ENCODE data around the gene GFOD1. TPM values are rescaled to one million over a fixed set of nuclear protein-coding genes. Genes with fewer than 3 reads are reported as not detected.
"Not testable (repeated sequence)": the region's sequence is repeated elsewhere in the genome, so short reads cannot be mapped to it uniquely, and the experiment has no call there.

The GFOD1 gene
- total and polyA plus RNA-seq, 4 donors: 2.6 to 16.8 (median 5.0) TPM

DNA sequence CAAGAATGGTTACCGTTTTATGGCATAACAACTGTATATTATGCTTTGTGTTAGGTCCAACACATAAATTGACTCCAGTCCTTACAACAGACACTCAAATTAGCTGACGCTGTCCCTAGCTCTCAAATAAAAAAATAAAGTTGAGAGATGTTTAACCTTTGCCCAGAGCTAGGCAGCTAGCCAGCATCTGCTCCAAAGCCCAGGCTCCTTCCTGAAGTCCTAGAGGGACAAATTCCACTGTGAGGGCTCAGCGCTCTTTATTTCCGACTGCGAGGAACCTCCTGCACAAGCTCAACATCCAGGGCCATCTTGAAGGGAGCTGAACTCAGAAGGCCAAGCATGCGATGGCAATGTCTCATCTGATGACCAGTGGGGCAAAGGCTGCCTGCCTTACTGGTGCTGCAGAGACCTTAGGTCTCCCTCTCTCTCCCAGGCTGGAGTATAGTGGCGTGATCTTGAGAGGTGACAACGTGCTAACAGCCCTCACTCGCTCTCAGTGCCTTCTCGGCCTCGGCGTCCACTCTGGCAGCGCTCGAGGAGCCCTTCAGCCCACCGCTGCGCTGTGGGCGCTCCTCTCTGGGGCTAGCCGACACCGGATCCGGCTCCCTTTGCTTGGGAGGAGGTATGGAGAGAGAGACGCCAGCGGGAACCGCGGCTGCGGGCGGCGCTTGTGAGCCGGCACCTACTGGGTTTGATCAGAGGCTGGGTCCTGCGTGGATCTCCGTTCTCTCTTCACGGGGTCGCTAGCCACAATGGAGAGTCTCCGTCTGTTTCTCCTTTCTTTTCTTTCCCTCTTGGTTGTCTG is 24.7 kb upstream of the GFOD1 start:
- Histone ChIP-seq H3K36me3 (ENCODE audit: control insufficient read depth in 4 of 4, insufficient read depth in 3 of 4, low read depth in 1 of 4, low read length in 3 of 4) (no peaks in the 10 kb centered on the region), H3K4me3 (ENCODE audit: low read depth in 1 of 3, low read length in 3 of 3) (no peak overlapping the region), H3K27ac (ENCODE audit: low read depth in 1 of 2, low read length in 2 of 2) (peak overlapping the region in 1 of 2 donors; percentile 6), H3K27me3 (ENCODE audit: control insufficient read depth in 4 of 4, insufficient read depth in 4 of 4, low read length in 3 of 4) (no peaks in the 10 kb centered on the region), H3K9me3 (ENCODE audit: control insufficient read depth in 4 of 4, low read length in 3 of 4) (no peaks in the 10 kb centered on the region), H3K9ac (ENCODE audit: low read depth in 1 of 2, low read length in 2 of 2) (no peak overlapping the region), H3K4me1 (ENCODE audit: control insufficient read depth in 4 of 4, insufficient read depth in 4 of 4, low read length in 3 of 4) (peaks cover 0 to 9% (median 5%) of the 10 kb centered on the region in 4 donors)
- WGBS: 74% methylated on average over 33 of the region's 33 CpGs
- TF ChIP-seq RXRA (IDR thresholded peaks at IDR 0.05) (peak; percentile 40 to 56), SP1 (IDR thresholded peaks at IDR 0.05) (peak; percentile 67), HNF4G (IDR thresholded peaks at IDR 0.05) (peak; percentile 29), NR2F2 (IDR thresholded peaks at IDR 0.05) (peak; percentile 94), FOXA1 (IDR thresholded peaks at IDR 0.05) (no peak), TAF1 (conservative IDR thresholded peaks at IDR 0.05) (no peak), YY1 (IDR thresholded peaks at IDR 0.05) (peak; percentile 38), HNF4A (conservative IDR thresholded peaks at IDR 0.05) (peak; percentile 58 to 80), RAD21 (IDR thresholded peaks at IDR 0.05) (peak; percentile 43 to 68)
- TF ChIP-seq, protein P1, sequence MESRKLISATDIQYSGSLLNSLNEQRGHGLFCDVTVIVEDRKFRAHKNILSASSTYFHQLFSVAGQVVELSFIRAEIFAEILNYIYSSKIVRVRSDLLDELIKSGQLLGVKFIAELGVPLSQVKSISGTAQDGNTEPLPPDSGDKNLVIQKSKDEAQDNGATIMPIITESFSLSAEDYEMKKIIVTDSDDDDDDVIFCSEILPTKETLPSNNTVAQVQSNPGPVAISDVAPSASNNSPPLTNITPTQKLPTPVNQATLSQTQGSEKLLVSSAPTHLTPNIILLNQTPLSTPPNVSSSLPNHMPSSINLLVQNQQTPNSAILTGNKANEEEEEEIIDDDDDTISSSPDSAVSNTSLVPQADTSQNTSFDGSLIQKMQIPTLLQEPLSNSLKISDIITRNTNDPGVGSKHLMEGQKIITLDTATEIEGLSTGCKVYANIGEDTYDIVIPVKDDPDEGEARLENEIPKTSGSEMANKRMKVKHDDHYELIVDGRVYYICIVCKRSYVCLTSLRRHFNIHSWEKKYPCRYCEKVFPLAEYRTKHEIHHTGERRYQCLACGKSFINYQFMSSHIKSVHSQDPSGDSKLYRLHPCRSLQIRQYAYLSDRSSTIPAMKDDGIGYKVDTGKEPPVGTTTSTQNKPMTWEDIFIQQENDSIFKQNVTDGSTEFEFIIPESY (IDR thresholded peaks at IDR 0.05): no peak
- TF ChIP-seq, protein P2, sequence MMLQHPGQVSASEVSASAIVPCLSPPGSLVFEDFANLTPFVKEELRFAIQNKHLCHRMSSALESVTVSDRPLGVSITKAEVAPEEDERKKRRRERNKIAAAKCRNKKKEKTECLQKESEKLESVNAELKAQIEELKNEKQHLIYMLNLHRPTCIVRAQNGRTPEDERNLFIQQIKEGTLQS (IDR thresholded peaks at IDR 0.05): no peak
- DNase-seq (ENCODE audit: low spot score): no peak

DNA sequence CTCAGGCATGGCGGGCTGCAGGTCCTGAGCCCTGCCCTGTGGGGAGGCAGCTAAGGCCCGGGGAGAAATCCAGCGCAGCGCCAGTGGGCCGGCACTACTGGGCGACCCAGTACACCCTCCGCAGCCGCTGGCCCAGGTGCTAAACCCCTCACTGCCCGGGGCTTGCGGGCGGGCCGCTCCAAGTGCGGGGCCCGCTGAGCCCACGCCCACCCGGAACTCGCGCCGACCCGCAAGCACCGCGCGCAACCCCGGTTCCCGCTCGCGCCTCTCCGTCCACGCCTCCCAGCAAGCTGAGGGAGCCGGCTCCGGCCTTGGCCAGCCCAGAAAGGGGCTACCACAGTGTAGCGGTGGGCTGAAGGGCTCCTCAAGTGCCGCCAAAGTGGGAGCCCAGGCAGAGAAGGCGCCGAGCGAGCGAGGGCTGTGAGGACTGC is 23.8 kb upstream of the GFOD1 start:
- not testable (repeated sequence) for H3K27me3 ChIP-seq (ENCODE audit: control insufficient read depth in 4 of 4, insufficient read depth in 4 of 4, low read length in 3 of 4); H3K4me3 ChIP-seq (ENCODE audit: low read depth in 1 of 3, low read length in 3 of 3); H3K36me3 ChIP-seq (ENCODE audit: control insufficient read depth in 4 of 4, insufficient read depth in 3 of 4, low read depth in 1 of 4, low read length in 3 of 4); H3K9ac ChIP-seq (ENCODE audit: low read depth in 1 of 2, low read length in 2 of 2); H3K27ac ChIP-seq (ENCODE audit: low read depth in 1 of 2, low read length in 2 of 2); H3K9me3 ChIP-seq (ENCODE audit: control insufficient read depth in 4 of 4, low read length in 3 of 4); DNase-seq (ENCODE audit: low spot score); H3K4me1 ChIP-seq (ENCODE audit: control insufficient read depth in 4 of 4, insufficient read depth in 4 of 4, low read length in 3 of 4)
- 94% methylated on average over 37 of the region's 37 CpGs for WGBS

DNA sequence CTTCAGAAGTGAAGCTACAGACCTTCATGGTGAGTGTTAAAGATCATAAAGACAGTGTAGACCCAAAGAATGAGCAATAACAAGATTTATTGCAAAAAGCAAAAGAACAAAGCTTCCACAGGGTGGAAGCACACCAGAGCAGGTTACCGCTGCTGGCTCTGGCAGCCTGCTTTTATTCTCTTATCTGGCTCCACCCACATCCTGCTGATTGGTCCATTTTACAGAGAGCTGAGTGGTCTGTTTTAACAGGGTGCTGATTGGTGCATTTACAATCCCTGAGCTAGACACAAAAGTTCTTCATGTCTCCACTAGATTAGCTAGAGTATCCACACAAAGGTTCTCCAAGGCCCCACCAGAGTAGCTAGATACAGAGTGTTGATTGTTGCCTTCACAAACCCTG is 23.0 kb upstream of the GFOD1 start:
- H3K27me3 ChIP-seq (ENCODE audit: control insufficient read depth in 4 of 4, insufficient read depth in 4 of 4, low read length in 3 of 4); H3K9ac ChIP-seq (ENCODE audit: low read depth in 1 of 2, low read length in 2 of 2); H3K27ac ChIP-seq (ENCODE audit: low read depth in 1 of 2, low read length in 2 of 2); H3K4me1 ChIP-seq (ENCODE audit: control insufficient read depth in 4 of 4, insufficient read depth in 4 of 4, low read length in 3 of 4); H3K36me3 ChIP-seq (ENCODE audit: control insufficient read depth in 4 of 4, insufficient read depth in 3 of 4, low read depth in 1 of 4, low read length in 3 of 4); DNase-seq (ENCODE audit: low spot score); H3K9me3 ChIP-seq (ENCODE audit: control insufficient read depth in 4 of 4, low read length in 3 of 4); H3K4me3 ChIP-seq (ENCODE audit: low read depth in 1 of 3, low read length in 3 of 3): not testable (repeated sequence)
- 96% methylated on average over 1 of the region's 1 CpG for WGBS
